Measurements from ENCODE around the gene DCDC2B. TPM values are rescaled to one million over a fixed set of nuclear protein-coding genes. Genes with fewer than 3 reads are reported as not detected.

DCDC2B gene
- total and polyA plus RNA-seq, 2 of the 13 experiments (the other 11 are each of a cell fraction or from before 2014, with no cell fraction given): not detected

- TF ChIP-seq, protein P1, sequence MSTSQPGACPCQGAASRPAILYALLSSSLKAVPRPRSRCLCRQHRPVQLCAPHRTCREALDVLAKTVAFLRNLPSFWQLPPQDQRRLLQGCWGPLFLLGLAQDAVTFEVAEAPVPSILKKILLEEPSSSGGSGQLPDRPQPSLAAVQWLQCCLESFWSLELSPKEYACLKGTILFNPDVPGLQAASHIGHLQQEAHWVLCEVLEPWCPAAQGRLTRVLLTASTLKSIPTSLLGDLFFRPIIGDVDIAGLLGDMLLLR (CRISPR knock-in tag; IDR thresholded peaks at IDR 0.05): no peak
- TF ChIP-seq ZBTB43 (CRISPR knock-in tag; conservative IDR thresholded peaks at IDR 0.05) (no peak), ZNF121 (CRISPR knock-in tag; IDR thresholded peaks at IDR 0.05) (peak; percentile 10; the same call in 1 of the 2 replicates), RERE (CRISPR knock-in tag; IDR thresholded peaks at IDR 0.05; ENCODE audit: low read depth) (no peak), GFI1 (CRISPR knock-in tag; IDR thresholded peaks at IDR 0.05; ENCODE audit: borderline replicate concordance) (peak; percentile 44; the same call in 1 of the 2 replicates), ZNF569 (CRISPR knock-in tag; IDR thresholded peaks at IDR 0.05; ENCODE audit: borderline replicate concordance) (0 out of 2 replicates have a peak, but pooled peaks have one; percentile 4), HNF4G (IDR thresholded peaks at IDR 0.05; ENCODE audit: borderline replicate concordance, low read depth, low read length) (no peak), HNF4G (CRISPR knock-in tag; IDR thresholded peaks at IDR 0.05; ENCODE audit: borderline replicate concordance, low read depth) (0 out of 2 replicates have a peak, but pooled peaks have one; percentile 29)
- TF ChIP-seq, protein P2, sequence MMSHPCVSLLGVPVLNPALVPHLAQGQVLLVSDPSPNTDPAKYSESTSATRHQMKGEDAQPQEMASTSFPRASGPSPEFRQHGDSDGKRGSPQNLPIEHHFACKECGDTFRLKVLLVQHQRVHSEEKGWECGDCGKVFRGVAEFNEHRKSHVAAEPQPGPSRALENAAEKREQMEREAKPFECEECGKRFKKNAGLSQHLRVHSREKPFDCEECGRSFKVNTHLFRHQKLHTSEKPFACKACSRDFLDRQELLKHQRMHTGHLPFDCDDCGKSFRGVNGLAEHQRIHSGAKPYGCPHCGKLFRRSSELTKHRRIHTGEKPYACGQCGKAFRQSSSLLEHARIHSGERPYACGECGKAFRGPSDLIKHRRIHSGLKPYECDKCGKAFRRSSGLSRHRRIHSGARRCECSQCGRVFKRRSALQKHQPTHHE (CRISPR knock-in tag; IDR thresholded peaks at IDR 0.05; ENCODE audit: borderline replicate concordance): no peak
Measured at GRCh38 chr1:32180186-32181060, 28.5 kb upstream of the DCDC2B start (continued).
